COLO668 (cell line): Measurements from ENCODE around the gene PFDN2.

ENCODE experiments used
- DNase-seq: peaks from one replicate; lab custom pipeline; 2025; ENCODE audit not compliant: unreplicated experiment; lab: John Stamatoyannopoulos, UW

Gene PFDN2

GRCh38 chr1:161117759-161118581, at the start of gene PFDN2, which contains the start of gene NIT1:
Gene PFDN2 (minus strand): TSS chr1:161118037. CDS start chr1:161118026, 11 bp downstream.
Gene NIT1 (plus strand): TSS chr1:161118105. CDS start chr1:161118177, 72 bp downstream.
- DNase-seq: peak; percentile 90

- peak; percentile 51 for DNase-seq
These were observed 49.1 kb upstream of the PFDN2 start for GRCh38 chr1:161166669-161167548.

GRCh38 chr1:161165742-161166668, 48.2 kb upstream of the PFDN2 start, which contains the start of gene PPOX:
Gene PPOX (plus strand): TSS chr1:161166426. CDS start chr1:161166848, 422 bp downstream.
- DNase-seq: peak; percentile 97

- DNase-seq: no peak
These were observed 47.2 kb upstream of the PFDN2 start for GRCh38 chr1:161164901-161165610.

GRCh38 chr1:161163793-161164192, 46.0 kb upstream of the PFDN2 start:
- no peak for DNase-seq

- no peak for DNase-seq
These were observed 45.0 kb upstream of the PFDN2 start for GRCh38 chr1:161162806-161163205.

GRCh38 chr1:161162052-161162451, 44.2 kb upstream of the PFDN2 start:
- no peak for DNase-seq

- no peak for DNase-seq
These were observed 43.8 kb upstream of the PFDN2 start for GRCh38 chr1:161161652-161162051.

- no peak for DNase-seq
These were observed 42.9 kb upstream of the PFDN2 start for GRCh38 chr1:161160671-161161145.

GRCh38 chr1:161159913-161160243, 42.0 kb upstream of the PFDN2 start:
- DNase-seq: no peak

- DNase-seq: peak; percentile 95
These were observed 41.5 kb upstream of the PFDN2 start, which contains the start of gene USP21 for GRCh38 chr1:161159087-161159912. Gene USP21 (plus strand): TSS chr1:161159500. CDS start chr1:161160641, 1,141 bp downstream.

- DNase-seq: no peak
These were observed 40.6 kb upstream of the PFDN2 start for GRCh38 chr1:161158316-161159010.

- DNase-seq: no peak
These were observed 40.0 kb upstream of the PFDN2 start for GRCh38 chr1:161157867-161158266.

- peak; percentile 86 for DNase-seq
These were observed 36.0 kb upstream of the PFDN2 start, which contains the start of gene UFC1 for GRCh38 chr1:161153682-161154337. Gene UFC1 (plus strand): TSS chr1:161153978. CDS start chr1:161153998, 20 bp downstream.

GRCh38 chr1:161153176-161153575, 35.3 kb upstream of the PFDN2 start:
- no peak for DNase-seq

- no peak for DNase-seq
These were observed 28.0 kb upstream of the PFDN2 start for GRCh38 chr1:161145832-161146231.

- DNase-seq: no peak
These were observed 23.0 kb upstream of the PFDN2 start for GRCh38 chr1:161140755-161141400.
